ENCODE results near the gene PID1.

GRCh38 chr2:229137639-229138038, 133.4 kb downstream of the PID1 start:
- no peak for TF ChIP-seq POLR2AphosphoS5 (IDR thresholded peaks at IDR 0.05; ENCODE audit: low read depth, low read length)
- no peak for TF ChIP-seq EZH2phosphoT487 (IDR thresholded peaks at IDR 0.05; ENCODE audit: borderline replicate concordance, low read depth)
- no peak for TF ChIP-seq CHD2 (IDR thresholded peaks at IDR 0.05; ENCODE audit: low read length, partially characterized antibody)
- TF ChIP-seq YY1 (IDR thresholded peaks at IDR 0.05; ENCODE audit: low read depth): no peak
- TF ChIP-seq CTCF (IDR thresholded peaks at IDR 0.05): no peak
- no peak for TF ChIP-seq RAD21 (IDR thresholded peaks at IDR 0.05; ENCODE audit: low read length)
- TF ChIP-seq PBX3 (IDR thresholded peaks at IDR 0.05): no peak
